ENCODE measurements around the gene TACR1. TPM values are rescaled to one million over a fixed set of nuclear protein-coding genes. Genes with fewer than 3 reads are reported as not detected.

TACR1 gene
- total and polyA plus RNA-seq, 2 of the 13 experiments (the other 11 are each of a cell fraction or from before 2014, with no cell fraction given) = not detected

DNA sequence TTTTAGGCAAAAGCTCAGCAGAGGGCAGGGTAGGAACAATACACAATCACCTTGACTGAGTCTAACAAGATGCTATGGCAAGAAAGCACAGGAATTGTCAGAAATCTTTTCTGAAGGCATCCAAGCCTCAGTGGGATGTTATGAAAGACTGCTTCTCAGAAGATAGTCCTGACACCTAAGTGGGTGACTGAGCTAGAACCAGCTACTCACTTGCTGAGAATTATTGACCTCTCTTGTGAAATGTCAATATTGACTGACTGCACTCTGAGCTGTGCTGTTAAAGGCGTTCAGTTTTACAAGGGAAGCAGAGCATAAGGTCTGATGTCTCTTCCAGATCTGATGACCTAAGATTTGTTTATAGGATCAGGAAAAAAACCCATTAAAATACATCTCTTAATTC, 46.1 kb downstream of the TACR1 start (continued):
- TF ChIP-seq, protein P1, sequence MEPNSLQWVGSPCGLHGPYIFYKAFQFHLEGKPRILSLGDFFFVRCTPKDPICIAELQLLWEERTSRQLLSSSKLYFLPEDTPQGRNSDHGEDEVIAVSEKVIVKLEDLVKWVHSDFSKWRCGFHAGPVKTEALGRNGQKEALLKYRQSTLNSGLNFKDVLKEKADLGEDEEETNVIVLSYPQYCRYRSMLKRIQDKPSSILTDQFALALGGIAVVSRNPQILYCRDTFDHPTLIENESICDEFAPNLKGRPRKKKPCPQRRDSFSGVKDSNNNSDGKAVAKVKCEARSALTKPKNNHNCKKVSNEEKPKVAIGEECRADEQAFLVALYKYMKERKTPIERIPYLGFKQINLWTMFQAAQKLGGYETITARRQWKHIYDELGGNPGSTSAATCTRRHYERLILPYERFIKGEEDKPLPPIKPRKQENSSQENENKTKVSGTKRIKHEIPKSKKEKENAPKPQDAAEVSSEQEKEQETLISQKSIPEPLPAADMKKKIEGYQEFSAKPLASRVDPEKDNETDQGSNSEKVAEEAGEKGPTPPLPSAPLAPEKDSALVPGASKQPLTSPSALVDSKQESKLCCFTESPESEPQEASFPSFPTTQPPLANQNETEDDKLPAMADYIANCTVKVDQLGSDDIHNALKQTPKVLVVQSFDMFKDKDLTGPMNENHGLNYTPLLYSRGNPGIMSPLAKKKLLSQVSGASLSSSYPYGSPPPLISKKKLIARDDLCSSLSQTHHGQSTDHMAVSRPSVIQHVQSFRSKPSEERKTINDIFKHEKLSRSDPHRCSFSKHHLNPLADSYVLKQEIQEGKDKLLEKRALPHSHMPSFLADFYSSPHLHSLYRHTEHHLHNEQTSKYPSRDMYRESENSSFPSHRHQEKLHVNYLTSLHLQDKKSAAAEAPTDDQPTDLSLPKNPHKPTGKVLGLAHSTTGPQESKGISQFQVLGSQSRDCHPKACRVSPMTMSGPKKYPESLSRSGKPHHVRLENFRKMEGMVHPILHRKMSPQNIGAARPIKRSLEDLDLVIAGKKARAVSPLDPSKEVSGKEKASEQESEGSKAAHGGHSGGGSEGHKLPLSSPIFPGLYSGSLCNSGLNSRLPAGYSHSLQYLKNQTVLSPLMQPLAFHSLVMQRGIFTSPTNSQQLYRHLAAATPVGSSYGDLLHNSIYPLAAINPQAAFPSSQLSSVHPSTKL (CRISPR knock-in tag; IDR thresholded peaks at IDR 0.05) = peak; percentile 99
- TF ChIP-seq ZNF713 (CRISPR knock-in tag; IDR thresholded peaks at IDR 0.05) (no peak), HMG20A (CRISPR knock-in tag; IDR thresholded peaks at IDR 0.05; ENCODE audit: borderline replicate concordance) (peak; percentile 97), ZNF564 (CRISPR knock-in tag; IDR thresholded peaks at IDR 0.05) (no peak), ZNF607 (CRISPR knock-in tag; IDR thresholded peaks at IDR 0.05; ENCODE audit: borderline replicate concordance) (no peak), ZNF850 (CRISPR knock-in tag; conservative IDR thresholded peaks at IDR 0.05) (no peak), ZBTB38 (CRISPR knock-in tag; IDR thresholded peaks at IDR 0.05) (no peak), ZNF775 (CRISPR knock-in tag; IDR thresholded peaks at IDR 0.05; ENCODE audit: borderline replicate concordance) (peak; percentile 51; the same call in 1 of the 2 replicates), GFI1 (CRISPR knock-in tag; IDR thresholded peaks at IDR 0.05; ENCODE audit: borderline replicate concordance) (peak; percentile 66; the same call in 1 of the 2 replicates), ZSCAN22 (CRISPR knock-in tag; IDR thresholded peaks at IDR 0.05) (peak; percentile 60; the same call in 1 of the 2 replicates), KDM1A (CRISPR knock-in tag; IDR thresholded peaks at IDR 0.05) (peak; percentile 59; the same call in 1 of the 2 replicates), HOXA7 (CRISPR knock-in tag; IDR thresholded peaks at IDR 0.05) (no peak), RBFOX2 (IDR thresholded peaks at IDR 0.05; ENCODE audit: low read depth, low read length) (no peak), HMG20B (CRISPR knock-in tag; conservative IDR thresholded peaks at IDR 0.05) (peak; percentile 75), IKZF1 (IDR thresholded peaks at IDR 0.05) (no peak), MZF1 (CRISPR knock-in tag; IDR thresholded peaks at IDR 0.05; ENCODE audit: borderline replicate concordance) (no peak), ZNF143 (CRISPR knock-in tag; IDR thresholded peaks at IDR 0.05) (no peak), PTBP1 (IDR thresholded peaks at IDR 0.05; ENCODE audit: low read depth, low read length, poor library complexity, severe bottlenecking) (no peak), REXO4 (CRISPR knock-in tag; IDR thresholded peaks at IDR 0.05; ENCODE audit: borderline replicate concordance) (no peak)
- TF ChIP-seq, protein P2, sequence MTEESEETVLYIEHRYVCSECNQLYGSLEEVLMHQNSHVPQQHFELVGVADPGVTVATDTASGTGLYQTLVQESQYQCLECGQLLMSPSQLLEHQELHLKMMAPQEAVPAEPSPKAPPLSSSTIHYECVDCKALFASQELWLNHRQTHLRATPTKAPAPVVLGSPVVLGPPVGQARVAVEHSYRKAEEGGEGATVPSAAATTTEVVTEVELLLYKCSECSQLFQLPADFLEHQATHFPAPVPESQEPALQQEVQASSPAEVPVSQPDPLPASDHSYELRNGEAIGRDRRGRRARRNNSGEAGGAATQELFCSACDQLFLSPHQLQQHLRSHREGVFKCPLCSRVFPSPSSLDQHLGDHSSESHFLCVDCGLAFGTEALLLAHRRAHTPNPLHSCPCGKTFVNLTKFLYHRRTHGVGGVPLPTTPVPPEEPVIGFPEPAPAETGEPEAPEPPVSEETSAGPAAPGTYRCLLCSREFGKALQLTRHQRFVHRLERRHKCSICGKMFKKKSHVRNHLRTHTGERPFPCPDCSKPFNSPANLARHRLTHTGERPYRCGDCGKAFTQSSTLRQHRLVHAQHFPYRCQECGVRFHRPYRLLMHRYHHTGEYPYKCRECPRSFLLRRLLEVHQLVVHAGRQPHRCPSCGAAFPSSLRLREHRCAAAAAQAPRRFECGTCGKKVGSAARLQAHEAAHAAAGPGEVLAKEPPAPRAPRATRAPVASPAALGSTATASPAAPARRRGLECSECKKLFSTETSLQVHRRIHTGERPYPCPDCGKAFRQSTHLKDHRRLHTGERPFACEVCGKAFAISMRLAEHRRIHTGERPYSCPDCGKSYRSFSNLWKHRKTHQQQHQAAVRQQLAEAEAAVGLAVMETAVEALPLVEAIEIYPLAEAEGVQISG (CRISPR knock-in tag; IDR thresholded peaks at IDR 0.05) = peak; percentile 69
- TF ChIP-seq, protein P3, sequence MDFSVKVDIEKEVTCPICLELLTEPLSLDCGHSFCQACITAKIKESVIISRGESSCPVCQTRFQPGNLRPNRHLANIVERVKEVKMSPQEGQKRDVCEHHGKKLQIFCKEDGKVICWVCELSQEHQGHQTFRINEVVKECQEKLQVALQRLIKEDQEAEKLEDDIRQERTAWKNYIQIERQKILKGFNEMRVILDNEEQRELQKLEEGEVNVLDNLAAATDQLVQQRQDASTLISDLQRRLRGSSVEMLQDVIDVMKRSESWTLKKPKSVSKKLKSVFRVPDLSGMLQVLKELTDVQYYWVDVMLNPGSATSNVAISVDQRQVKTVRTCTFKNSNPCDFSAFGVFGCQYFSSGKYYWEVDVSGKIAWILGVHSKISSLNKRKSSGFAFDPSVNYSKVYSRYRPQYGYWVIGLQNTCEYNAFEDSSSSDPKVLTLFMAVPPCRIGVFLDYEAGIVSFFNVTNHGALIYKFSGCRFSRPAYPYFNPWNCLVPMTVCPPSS (IDR thresholded peaks at IDR 0.05) = no peak
